Liver (tissue), 9 donors: ENCODE measurements around the gene ELK1. TPM values are rescaled to one million over a fixed set of nuclear protein-coding genes. Genes with fewer than 3 reads are reported as not detected.

ENCODE experiments used
- DNase-seq: peaks from one replicate; pipeline ENCODE4 v3.0.0-alpha.2; 2017; ENCODE audit warnings: low spot score
- H3K27ac ChIP-seq, 2 donors: one replicate each; pipeline ENCODE4 v1.7.0; 2013; ENCODE audit warnings: inconsistent platforms in 2 of 2, low read length in 2 of 2, control low read depth in 1 of 2, low read depth in 1 of 2, mild to moderate bottlenecking in 1 of 2
- H3K27me3 ChIP-seq, 4 donors: one replicate each; pipeline versions ENCODE4 v1.6.1 to v1.7.0; 2013; ENCODE audit warnings: low read length in 3 of 4, inconsistent platforms in 1 of 4, mild to moderate bottlenecking in 1 of 4, moderate library complexity in 1 of 4; ENCODE audit not compliant: control insufficient read depth in 4 of 4, insufficient read depth in 4 of 4
- H3K36me3 ChIP-seq, 4 donors: one replicate each; pipeline versions ENCODE4 v1.6.1 to v1.7.0; 2013; ENCODE audit warnings: low read length in 3 of 4, mild to moderate bottlenecking in 3 of 4, low read depth in 1 of 4, moderate library complexity in 1 of 4; ENCODE audit not compliant: control insufficient read depth in 4 of 4, insufficient read depth in 3 of 4
- H3K4me1 ChIP-seq, 4 donors: one replicate each; pipeline versions ENCODE4 v1.6.1 to v1.7.0; 2013; ENCODE audit warnings: low read length in 3 of 4, mild to moderate bottlenecking in 3 of 4, moderate library complexity in 1 of 4; ENCODE audit not compliant: control insufficient read depth in 4 of 4, insufficient read depth in 4 of 4
- H3K4me3 ChIP-seq, 3 donors: one replicate each; pipeline versions ENCODE4 v1.6.1 to v1.7.0; 2013; ENCODE audit warnings: low read length in 3 of 3, control low read depth in 1 of 3, low read depth in 1 of 3, mild to moderate bottlenecking in 1 of 3
- H3K9ac ChIP-seq, 2 donors: one replicate each; pipeline ENCODE4 v1.7.0; 2013; ENCODE audit warnings: low read length in 2 of 2, mild to moderate bottlenecking in 2 of 2, moderate library complexity in 2 of 2, control low read depth in 1 of 2, low read depth in 1 of 2
- H3K9me3 ChIP-seq, 4 donors: one replicate each; pipeline versions ENCODE4 v1.6.1 to v1.7.0; 2013; ENCODE audit warnings: low read length in 3 of 4; ENCODE audit not compliant: control insufficient read depth in 4 of 4
- FOXA2 ChIP-seq: IDR thresholded peaks from 2 replicates; pipeline ENCODE4 v1.6.1; 2016; ENCODE audit warnings: antibody characterized with exemption
- GABPA ChIP-seq, 2 donors: IDR thresholded peaks in 1 of 2; conservative IDR thresholded peaks in 1 of 2; 2 replicates each; pipeline ENCODE4 v1.6.1; 2016; ENCODE audit warnings: antibody characterized with exemption in 2 of 2, mild to moderate bottlenecking in 1 of 2, moderate library complexity in 1 of 2
- HNF4G ChIP-seq: IDR thresholded peaks from 2 replicates; pipeline ENCODE4 v1.6.1; 2016; ENCODE audit warnings: antibody characterized with exemption
- JUND ChIP-seq, 2 donors: IDR thresholded peaks; 2 replicates each; pipeline ENCODE4 v1.6.1; 2016; ENCODE audit warnings: antibody characterized with exemption in 2 of 2
- NR2F2 ChIP-seq: IDR thresholded peaks from 2 replicates; pipeline ENCODE4 v1.6.1; 2016; ENCODE audit warnings: antibody characterized with exemption
- RAD21 ChIP-seq, 2 donors: IDR thresholded peaks; 2 replicates each; pipeline ENCODE4 v1.6.1; 2016; ENCODE audit warnings: antibody characterized with exemption in 2 of 2, mild to moderate bottlenecking in 2 of 2
- RXRA ChIP-seq, 2 donors: IDR thresholded peaks; 2 replicates each; pipeline ENCODE4 v1.6.1; 2017 to 2018; ENCODE audit warnings: antibody characterized with exemption in 2 of 2, mild to moderate bottlenecking in 1 of 2
- SP1 ChIP-seq: IDR thresholded peaks from 2 replicates; pipeline ENCODE4 v1.6.1; 2018; ENCODE audit warnings: antibody characterized with exemption, mild to moderate bottlenecking
- TAF1 ChIP-seq: conservative IDR thresholded peaks from 2 replicates; pipeline ENCODE4 v1.6.1; 2016; ENCODE audit warnings: antibody characterized with exemption, mild to moderate bottlenecking
- YY1 ChIP-seq: IDR thresholded peaks from 2 replicates; pipeline ENCODE4 v1.6.1; 2016; ENCODE audit warnings: antibody characterized with exemption, mild to moderate bottlenecking
- ZBTB33 ChIP-seq: IDR thresholded peaks from 2 replicates; pipeline ENCODE4 v1.6.1; 2016; ENCODE audit warnings: antibody characterized with exemption
- WGBS: extraction: QIAGEN DNeasy Blood & Tissue Kit; methylation state at CpG from one replicate; pipeline ENCODE4 v1.1.7; 2013; 5-methylcytosine and 5-hydroxymethylcytosine counted together
- polyA plus RNA-seq, 2 donors: library from polyadenylated mRNA; stranded (reverse) in 1 of 2; unstranded in 1 of 2; fragments of 200-250 nt in 1 of 2; fragments of >200 nt in 1 of 2; fragmentation: Nextera tagmentation in 1 of 2; extraction: Ambion mirVana in 1 of 2; gene quantifications; one replicate each; pipeline versions ENCODE4 v1.2.1 to v1.2.3, GENCODE V29; 2013 to 2015
- total RNA-seq, 2 donors: library from RNA; depleted of rRNA; stranded (reverse); fragments of >200 nt; gene quantifications; one replicate each; pipeline ENCODE4 v1.2.3, GENCODE V29; 2014
- TF ChIP-seq, protein P1 (sequence below): fragments of 150-350 bp; IDR thresholded peaks from 2 replicates; pipeline ENCODE4 v1.5.1; 2017; ENCODE audit warnings: improper control_type of control experiment, low read depth, low read length; ENCODE audit not compliant: missing input control
- TF ChIP-seq, protein P2 (sequence below): IDR thresholded peaks from 2 replicates; pipeline ENCODE4 v1.6.1; 2016; ENCODE audit warnings: antibody characterized with exemption
- TF ChIP-seq, protein P3 (sequence below): IDR thresholded peaks from 2 replicates; pipeline ENCODE4 v1.6.1; 2016; ENCODE audit warnings: antibody characterized with exemption
- donor health status: healthy.
- donor health status: healthy.
- donor health status: healthy.
- donor health status: healthy.
- donor health status: healthy.

The ELK1 gene
- total and polyA plus RNA-seq, 4 donors: 6.2 to 20.2 (median 11.6) TPM

- TF ChIP-seq, protein P1, sequence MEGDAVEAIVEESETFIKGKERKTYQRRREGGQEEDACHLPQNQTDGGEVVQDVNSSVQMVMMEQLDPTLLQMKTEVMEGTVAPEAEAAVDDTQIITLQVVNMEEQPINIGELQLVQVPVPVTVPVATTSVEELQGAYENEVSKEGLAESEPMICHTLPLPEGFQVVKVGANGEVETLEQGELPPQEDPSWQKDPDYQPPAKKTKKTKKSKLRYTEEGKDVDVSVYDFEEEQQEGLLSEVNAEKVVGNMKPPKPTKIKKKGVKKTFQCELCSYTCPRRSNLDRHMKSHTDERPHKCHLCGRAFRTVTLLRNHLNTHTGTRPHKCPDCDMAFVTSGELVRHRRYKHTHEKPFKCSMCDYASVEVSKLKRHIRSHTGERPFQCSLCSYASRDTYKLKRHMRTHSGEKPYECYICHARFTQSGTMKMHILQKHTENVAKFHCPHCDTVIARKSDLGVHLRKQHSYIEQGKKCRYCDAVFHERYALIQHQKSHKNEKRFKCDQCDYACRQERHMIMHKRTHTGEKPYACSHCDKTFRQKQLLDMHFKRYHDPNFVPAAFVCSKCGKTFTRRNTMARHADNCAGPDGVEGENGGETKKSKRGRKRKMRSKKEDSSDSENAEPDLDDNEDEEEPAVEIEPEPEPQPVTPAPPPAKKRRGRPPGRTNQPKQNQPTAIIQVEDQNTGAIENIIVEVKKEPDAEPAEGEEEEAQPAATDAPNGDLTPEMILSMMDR: no peak
- TF ChIP-seq NR2F2 (no peak), SP1 (no peak)
Measured at GRCh38 chrX:47612418-47612817, 37.9 kb downstream of the ELK1 start (continued).

DNA sequence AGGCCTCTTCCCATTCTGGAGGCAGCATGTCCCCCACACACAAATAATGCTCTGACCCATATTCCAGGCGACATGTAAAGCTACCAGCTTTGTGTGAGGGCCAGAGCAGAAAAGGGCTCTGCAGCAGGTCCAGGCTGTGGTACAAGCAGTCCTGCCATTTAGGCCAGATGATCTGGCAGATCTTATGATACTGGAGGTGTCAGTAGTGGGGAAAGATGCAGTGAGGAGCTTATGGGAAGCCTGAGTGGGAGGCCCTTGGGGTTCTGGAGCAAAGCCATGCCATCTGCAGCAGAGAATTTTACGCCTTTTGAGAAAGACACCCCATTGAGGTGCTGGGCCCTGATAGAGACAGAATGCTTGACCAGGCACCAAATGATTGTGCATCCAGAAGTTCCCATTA lies 38.4 kb downstream of the ELK1 start:
- H3K27ac ChIP-seq: no peak overlapping the region
- no peaks in the 10 kb centered on the region for H3K4me1 ChIP-seq
- no peaks in the 10 kb centered on the region for H3K36me3 ChIP-seq
- no peak for DNase-seq
- no peaks in the 10 kb centered on the region for H3K9me3 ChIP-seq
- no peaks in the 10 kb centered on the region for H3K27me3 ChIP-seq
- H3K9ac ChIP-seq: no peak overlapping the region
- TF ChIP-seq ZBTB33: no peak
- H3K4me3 ChIP-seq: no peak overlapping the region
- WGBS: 95% methylated on average over 2 of the region's 2 CpGs

GRCh38 chrX:47611489-47611888 lies 38.9 kb downstream of the ELK1 start:
- Histone ChIP-seq H3K4me3 (no peak overlapping the region), H3K36me3 (no peaks in the 10 kb centered on the region), H3K4me1 (no peaks in the 10 kb centered on the region), H3K27me3 (no peaks in the 10 kb centered on the region), H3K27ac (no peak overlapping the region), H3K9ac (no peak overlapping the region), H3K9me3 (no peaks in the 10 kb centered on the region)
- TF ChIP-seq FOXA2 (no peak), YY1 (no peak), TAF1 (no peak), RXRA (IDR thresholded peaks at IDR 0.05) (no peak), HNF4G (no peak), JUND (IDR thresholded peaks at IDR 0.05) (no peak), GABPA (IDR thresholded peaks at IDR 0.05 in 1 of 2, conservative IDR thresholded peaks at IDR 0.05 in 1 of 2) (no peak), NR2F2 (no peak), RAD21 (IDR thresholded peaks at IDR 0.05) (no peak)
- TF ChIP-seq, protein P1: no peak
- TF ChIP-seq, protein P2, sequence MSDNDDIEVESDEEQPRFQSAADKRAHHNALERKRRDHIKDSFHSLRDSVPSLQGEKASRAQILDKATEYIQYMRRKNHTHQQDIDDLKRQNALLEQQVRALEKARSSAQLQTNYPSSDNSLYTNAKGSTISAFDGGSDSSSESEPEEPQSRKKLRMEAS: no peak
- TF ChIP-seq, protein P3, sequence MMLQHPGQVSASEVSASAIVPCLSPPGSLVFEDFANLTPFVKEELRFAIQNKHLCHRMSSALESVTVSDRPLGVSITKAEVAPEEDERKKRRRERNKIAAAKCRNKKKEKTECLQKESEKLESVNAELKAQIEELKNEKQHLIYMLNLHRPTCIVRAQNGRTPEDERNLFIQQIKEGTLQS: no peak
- no peak for DNase-seq
- WGBS: 93% methylated on average over 2 of the region's 2 CpGs
